Activated naive CD8-positive, alpha-beta T cell treated with anti-CD3 and anti-CD28 coated beads, Interleukin-2, amount 10 ng/mL, durations not matched to agents 7 days and 5 days (primary cell): ENCODE data around the gene MKI67. TPM values are rescaled to one million over a fixed set of nuclear protein-coding genes. Genes with fewer than 3 reads are reported as not detected.

Experiments
- ATAC-seq: fragments of 150-1000 bp; cut with Tn5 transposase; one replicate; pipeline ENCODE4 v1.10.0; 2021; ENCODE audit warnings: low read depth, moderate library complexity
- POLR2A ChIA-PET: fragments of 350-600 bp; sonication (Branson Sonifier 250); formaldehyde crosslinking; loops from one replicate; lab custom pipeline; 2021; ENCODE audit warnings: antibody characterized with exemption; lab: Charles Lee
- DNase-seq: peaks from one replicate; pipeline ENCODE4 v3.0.0; 2021
- H3K27ac Mint-ChIP-seq: one replicate; pipeline ENCODE4 v1.8.0; 2022; ENCODE audit warnings: mild to moderate bottlenecking, mixed read lengths
- H3K27me3 Mint-ChIP-seq: one replicate; pipeline ENCODE4 v1.8.0; 2022; ENCODE audit warnings: mild to moderate bottlenecking, moderate library complexity, mixed read lengths
- H3K36me3 Mint-ChIP-seq: one replicate; pipeline ENCODE4 v1.8.0; 2021; ENCODE audit warnings: mild to moderate bottlenecking, mixed read lengths
- H3K4me1 Mint-ChIP-seq: one replicate; pipeline ENCODE4 v1.8.0; 2021; ENCODE audit warnings: mixed read lengths
- H3K4me3 Mint-ChIP-seq: one replicate; pipeline ENCODE4 v1.8.0; 2022; ENCODE audit warnings: mild to moderate bottlenecking, moderate library complexity, mixed read lengths
- H3K9me3 Mint-ChIP-seq: one replicate; pipeline ENCODE4 v1.8.0; 2021; ENCODE audit warnings: mixed read lengths
- total RNA-seq, 2 experiments: library from RNA; stranded (reverse); gene quantifications; one replicate each; pipeline ENCODE4 v1.2.3, GENCODE V29; 2021

MKI67 gene
- total RNA-seq, 2 experiments from 2014 or later: 256 to 280 TPM

GRCh38 chr10:128070161-128070560, 56.1 kb downstream of the MKI67 start:
- POLR2A ChIA-PET: interaction anchor here (1.5 kb wide), 1 partner anchor 22 kb away, joined by 6 read pairs; no protein-coding TSS in a partner anchor
- Mint-ChIP-seq H3K27ac (no peak overlapping the region), H3K27me3 (no peaks in the 10 kb centered on the region), H3K36me3 (peaks cover 50% of the 10 kb centered on the region), H3K9me3 (peaks cover 5% of the 10 kb centered on the region), H3K4me3 (no peak overlapping the region), H3K4me1 (peaks cover 40% of the 10 kb centered on the region)
- ATAC-seq (no peak), DNase-seq (no peak)

GRCh38 chr10:128069351-128070051, 56.7 kb downstream of the MKI67 start:
- Mint-ChIP-seq H3K4me1 (peaks cover 46% of the 10 kb centered on the region), H3K27me3 (no peaks in the 10 kb centered on the region), H3K36me3 (peaks cover 47% of the 10 kb centered on the region), H3K27ac (no peak overlapping the region), H3K9me3 (peaks cover 5% of the 10 kb centered on the region), H3K4me3 (no peak overlapping the region)
- POLR2A ChIA-PET: interaction anchor here (0.7 to 1.5 kb wide), 5 partner anchors 21 to 35 kb away, joined by 3 to 10 read pairs (median 6); no protein-coding TSS in a partner anchor
- peak; percentile 49 for ATAC-seq
- DNase-seq: peak; percentile 81

- POLR2A ChIA-PET: interaction anchor here (0.7 to 1.5 kb wide), 5 partner anchors 20 to 34 kb away, joined by 3 to 10 read pairs (median 6); no protein-coding TSS in a partner anchor
- DNase-seq (no peak), ATAC-seq (no peak)
- H3K4me1 Mint-ChIP-seq: peaks cover 47% of the 10 kb centered on the region
- H3K36me3 Mint-ChIP-seq: peaks cover 41% of the 10 kb centered on the region
- H3K27ac Mint-ChIP-seq: no peak overlapping the region
- H3K9me3 Mint-ChIP-seq: peaks cover 5% of the 10 kb centered on the region
- no peak overlapping the region for H3K4me3 Mint-ChIP-seq
- no peaks in the 10 kb centered on the region for H3K27me3 Mint-ChIP-seq
Measured at GRCh38 chr10:128068398-128069285, 57.6 kb downstream of the MKI67 start.

GRCh38 chr10:128067691-128068397, 58.4 kb downstream of the MKI67 start:
- no peak for ATAC-seq
- Mint-ChIP-seq H3K4me1 (peaks cover 48% of the 10 kb centered on the region), H3K36me3 (peaks cover 36% of the 10 kb centered on the region), H3K9me3 (peaks cover 5% of the 10 kb centered on the region), H3K27ac (peak overlapping the region; percentile 67), H3K27me3 (no peaks in the 10 kb centered on the region), H3K4me3 (no peak overlapping the region)
- DNase-seq: no peak
- POLR2A ChIA-PET: no interaction called here

GRCh38 chr10:128066870-128067382, 59.3 kb downstream of the MKI67 start:
- DNase-seq: no peak
- H3K4me1 Mint-ChIP-seq: peaks cover 55% of the 10 kb centered on the region

GRCh38 chr10:128065881-128066534, 60.2 kb downstream of the MKI67 start:
- Mint-ChIP-seq H3K9me3 (peaks cover 5% of the 10 kb centered on the region), H3K27me3 (no peaks in the 10 kb centered on the region), H3K27ac (peak overlapping the region; percentile 57), H3K4me1 (peaks cover 56% of the 10 kb centered on the region), H3K4me3 (no peak overlapping the region), H3K36me3 (peaks cover 31% of the 10 kb centered on the region)
- POLR2A ChIA-PET: interaction anchor here (5.2 kb wide), 1 partner anchor 18 kb away, joined by 125 read pairs; no protein-coding TSS in a partner anchor
- ATAC-seq (no peak), DNase-seq (no peak)

More at GRCh38 chr10:128066870-128067382, 59.3 kb downstream of the MKI67 start:
- POLR2A ChIA-PET: no interaction called here
- Mint-ChIP-seq H3K9me3 (peaks cover 5% of the 10 kb centered on the region), H3K4me3 (no peak overlapping the region), H3K27ac (peak overlapping the region; percentile 67), H3K27me3 (no peaks in the 10 kb centered on the region), H3K36me3 (peaks cover 34% of the 10 kb centered on the region)
- no peak for ATAC-seq

DNA sequence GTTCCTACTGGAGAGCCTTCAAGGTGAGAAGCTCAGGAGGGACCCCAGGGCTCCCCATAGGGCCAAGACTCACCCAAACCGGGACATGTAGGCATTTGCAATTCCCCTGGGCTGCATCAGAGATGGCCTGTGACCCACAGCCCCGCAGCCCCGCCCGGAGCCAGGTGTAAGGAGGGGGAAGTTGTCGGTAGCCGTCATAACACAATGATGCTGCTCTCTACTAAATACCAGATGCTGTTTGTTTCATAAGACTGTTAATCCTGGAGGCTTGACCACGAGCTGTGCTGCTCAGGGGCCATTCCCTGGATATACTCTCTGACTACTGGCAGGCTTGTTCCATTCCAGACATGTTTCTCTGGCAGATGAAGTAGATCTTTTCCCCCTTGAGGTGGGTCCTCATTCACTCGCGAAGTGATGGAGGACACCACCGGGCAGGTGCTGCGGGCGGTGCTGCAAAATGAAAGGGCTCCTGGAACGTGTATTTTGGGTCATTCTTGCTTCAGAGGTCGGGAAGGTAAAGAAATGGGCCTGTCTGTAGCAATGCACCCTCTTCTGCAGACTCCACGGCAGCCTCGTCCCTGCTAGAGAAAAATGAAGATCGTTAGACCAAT, 61.1 kb downstream of the MKI67 start:
- peaks cover 65% of the 10 kb centered on the region for H3K4me1 Mint-ChIP-seq
- H3K4me3 Mint-ChIP-seq: peak overlapping the region; percentile 71
- ATAC-seq: no peak
- no peaks in the 10 kb centered on the region for H3K27me3 Mint-ChIP-seq
- DNase-seq: no peak
- POLR2A ChIA-PET: interaction anchor here (4.1 to 5.2 kb wide), 3 partner anchors 17 to 61 kb away, joined by 20 to 125 read pairs (median 22); partner anchors contain the start of gene MKI67
- peaks cover 40% of the 10 kb centered on the region for H3K36me3 Mint-ChIP-seq
- H3K27ac Mint-ChIP-seq: peak overlapping the region; percentile 83
- peaks cover 5% of the 10 kb centered on the region for H3K9me3 Mint-ChIP-seq

DNA sequence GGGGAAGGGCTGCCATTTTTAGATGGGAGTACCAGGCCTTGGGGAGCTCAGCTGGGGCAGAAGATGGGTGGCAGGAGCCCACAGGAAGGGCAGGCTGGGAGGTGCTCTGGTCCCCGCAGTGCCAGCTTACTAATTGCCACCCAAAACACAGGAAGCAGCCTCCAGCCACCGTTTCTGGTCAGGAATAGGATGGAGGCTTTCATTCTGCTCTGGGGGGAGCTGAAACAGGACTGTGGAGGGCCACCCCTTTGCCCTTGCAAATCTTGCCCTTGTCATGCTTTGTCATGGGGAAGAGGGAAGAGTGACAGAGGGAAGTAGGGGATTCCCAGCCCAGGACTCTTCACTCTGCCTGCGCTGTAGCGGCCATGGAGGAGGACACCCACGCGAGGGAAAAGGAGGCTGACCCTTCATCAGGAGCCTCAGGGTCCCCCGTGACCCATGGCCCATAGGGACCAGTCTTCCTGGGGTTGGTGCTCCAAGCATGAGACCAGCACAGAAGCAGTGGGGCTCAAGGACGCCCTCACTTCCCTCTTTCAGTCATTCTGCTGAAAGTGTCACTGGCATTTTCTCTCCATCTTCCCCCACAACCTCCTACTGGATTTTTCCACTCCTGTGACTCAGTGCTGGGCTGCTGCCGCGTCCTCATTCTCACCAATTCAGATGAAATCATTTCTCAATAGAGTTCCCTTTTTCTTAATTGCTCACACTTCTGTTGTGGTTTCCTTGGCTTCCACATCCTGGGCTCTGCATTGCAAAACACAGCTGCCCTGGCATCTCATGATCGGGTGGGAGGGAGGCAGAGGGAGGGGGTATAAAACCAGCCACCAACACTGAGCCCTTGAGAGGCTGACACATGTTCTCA, 61.9 kb downstream of the MKI67 start:
- Mint-ChIP-seq H3K27ac (peak overlapping the region; percentile 83), H3K27me3 (no peaks in the 10 kb centered on the region), H3K9me3 (peaks cover 5% of the 10 kb centered on the region), H3K36me3 (peaks cover 45% of the 10 kb centered on the region), H3K4me1 (peaks cover 72% of the 10 kb centered on the region), H3K4me3 (peak overlapping the region; percentile 71)
- DNase-seq (peak; percentile 55), ATAC-seq (peak; percentile 60)
- POLR2A ChIA-PET: interaction anchor here (1.1 to 5.2 kb wide), 4 partner anchors 16 to 116 kb away, joined by 3 to 125 read pairs (median 21); partner anchors contain the start of gene MKI67

GRCh38 chr10:128063736-128064107, 62.5 kb downstream of the MKI67 start:
- no peak for DNase-seq
- Mint-ChIP-seq H3K9me3 (peaks cover 5% of the 10 kb centered on the region), H3K27me3 (no peaks in the 10 kb centered on the region), H3K27ac (peak overlapping the region; percentile 83), H3K4me3 (peak overlapping the region; percentile 71), H3K4me1 (peaks cover 74% of the 10 kb centered on the region), H3K36me3 (peaks cover 45% of the 10 kb centered on the region)
- POLR2A ChIA-PET: interaction anchor here (1.0 to 5.2 kb wide), 6 partner anchors 16 to 184 kb away, joined by 3 to 125 read pairs (median 12); partner anchors contain the start of gene MKI67
- no peak for ATAC-seq

GRCh38 chr10:128062881-128063563, 63.2 kb downstream of the MKI67 start:
- Mint-ChIP-seq H3K9me3 (peaks cover 5% of the 10 kb centered on the region), H3K4me3 (peak overlapping the region; percentile 71), H3K27ac (peak overlapping the region; percentile 83), H3K27me3 (no peaks in the 10 kb centered on the region), H3K4me1 (peaks cover 78% of the 10 kb centered on the region), H3K36me3 (peaks cover 50% of the 10 kb centered on the region)
- POLR2A ChIA-PET: interaction anchor here (1.0 to 5.2 kb wide), 9 partner anchors 12 to 183 kb away, joined by 3 to 125 read pairs (median 4); partner anchors contain the start of gene MKI67
- ATAC-seq: peak; percentile 55
- peak; percentile 63 for DNase-seq
